Tibial artery (tissue), 4 donors: ENCODE data around the gene FGFBP1.

ENCODE experiments used
- DNase-seq, 2 donors: peaks; one replicate each; pipeline ENCODE4 v3.0.0-alpha.2; 2019
- H3K27ac ChIP-seq, 2 donors: fragments of 200-600 bp; sonication (generic) in 1 of 2; 1 replicate in 1 of 2; 2 replicates in 1 of 2; pipeline ENCODE4 v1.5.1; 2018 to 2019; ENCODE audit warnings: mild to moderate bottlenecking in 1 of 2
- H3K27me3 ChIP-seq, 2 donors: fragments of 200-600 bp; sonication (generic) in 1 of 2; one replicate each; pipeline versions ENCODE4 v1.5.1 to v1.6.0; 2016 to 2019
- H3K36me3 ChIP-seq, 3 donors: fragments of 200-600 bp; sonication (generic) in 2 of 3; one replicate each; pipeline ENCODE4 v1.5.1; 2016 to 2019; ENCODE audit warnings: mild to moderate bottlenecking in 2 of 3
- H3K4me1 ChIP-seq, 4 donors: fragments of 200-600 bp; sonication (generic) in 2 of 4; 1 replicate in 3 of 4; 2 replicates in 1 of 4; pipeline ENCODE4 v1.5.1; 2016 to 2019
- H3K4me3 ChIP-seq, 2 donors: fragments of 200-600 bp; sonication (generic) in 1 of 2; 1 replicate in 1 of 2; 2 replicates in 1 of 2; pipeline ENCODE4 v1.5.1; 2018 to 2019; ENCODE audit warnings: mild to moderate bottlenecking in 2 of 2
- H3K9me3 ChIP-seq, 3 donors: fragments of 200-600 bp; sonication (generic) in 1 of 3; one replicate each; pipeline ENCODE4 v1.5.1; 2016 to 2019
- intact Hi-C: fragments of 100-400 bp; cut with DNase I; formaldehyde crosslinking; loops from one replicate; pipeline ENCODE4 v1.15.0; 2023; ENCODE audit warnings: low total_unique reads
- TF ChIP-seq, protein P1 (sequence below), 2 experiments: fragments of 200-600 bp in 1 of 2; fragments of 450-650 bp in 1 of 2; IDR thresholded peaks; one replicate each; pipeline ENCODE4 v1.5.1; 2017 to 2019; ENCODE audit warnings: antibody characterized with exemption in 2 of 2, mild to moderate bottlenecking in 1 of 2, moderate library complexity in 1 of 2

FGFBP1 gene

DNA sequence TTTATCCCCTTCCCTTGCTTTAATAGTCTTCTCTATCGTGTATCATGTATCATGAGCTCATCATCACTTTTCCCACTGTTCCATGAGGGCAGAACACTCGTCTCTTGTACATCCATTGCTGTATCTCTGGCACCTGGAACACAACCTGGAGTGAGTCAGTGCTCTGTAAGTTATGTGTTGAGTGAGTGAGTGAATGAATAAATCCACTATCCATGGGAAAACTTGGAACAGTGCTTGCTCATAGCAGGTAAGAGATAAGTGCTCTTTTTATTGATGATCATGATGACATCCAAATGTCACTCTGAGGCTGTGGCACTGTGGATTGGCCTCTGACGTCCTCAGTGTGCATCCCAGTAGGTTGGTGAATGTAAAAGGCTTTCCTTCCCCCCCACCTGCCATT, 4.3 kb downstream of the FGFBP1 start:
- Histone ChIP-seq H3K4me3 (no peak overlapping the region), H3K36me3 (no peaks in the 10 kb centered on the region), H3K27me3 (peaks cover 0 to 4% of the 10 kb centered on the region in 2 donors), H3K27ac (no peak overlapping the region), H3K4me1 (peaks cover 0 to 12% (median 0%) of the 10 kb centered on the region in 4 donors), H3K9me3 (no peaks in the 10 kb centered on the region)
- TF ChIP-seq, protein P1, sequence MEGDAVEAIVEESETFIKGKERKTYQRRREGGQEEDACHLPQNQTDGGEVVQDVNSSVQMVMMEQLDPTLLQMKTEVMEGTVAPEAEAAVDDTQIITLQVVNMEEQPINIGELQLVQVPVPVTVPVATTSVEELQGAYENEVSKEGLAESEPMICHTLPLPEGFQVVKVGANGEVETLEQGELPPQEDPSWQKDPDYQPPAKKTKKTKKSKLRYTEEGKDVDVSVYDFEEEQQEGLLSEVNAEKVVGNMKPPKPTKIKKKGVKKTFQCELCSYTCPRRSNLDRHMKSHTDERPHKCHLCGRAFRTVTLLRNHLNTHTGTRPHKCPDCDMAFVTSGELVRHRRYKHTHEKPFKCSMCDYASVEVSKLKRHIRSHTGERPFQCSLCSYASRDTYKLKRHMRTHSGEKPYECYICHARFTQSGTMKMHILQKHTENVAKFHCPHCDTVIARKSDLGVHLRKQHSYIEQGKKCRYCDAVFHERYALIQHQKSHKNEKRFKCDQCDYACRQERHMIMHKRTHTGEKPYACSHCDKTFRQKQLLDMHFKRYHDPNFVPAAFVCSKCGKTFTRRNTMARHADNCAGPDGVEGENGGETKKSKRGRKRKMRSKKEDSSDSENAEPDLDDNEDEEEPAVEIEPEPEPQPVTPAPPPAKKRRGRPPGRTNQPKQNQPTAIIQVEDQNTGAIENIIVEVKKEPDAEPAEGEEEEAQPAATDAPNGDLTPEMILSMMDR (IDR thresholded peaks at IDR 0.05): no peak
- intact Hi-C loops: no loop called here
- no peak for DNase-seq

DNA sequence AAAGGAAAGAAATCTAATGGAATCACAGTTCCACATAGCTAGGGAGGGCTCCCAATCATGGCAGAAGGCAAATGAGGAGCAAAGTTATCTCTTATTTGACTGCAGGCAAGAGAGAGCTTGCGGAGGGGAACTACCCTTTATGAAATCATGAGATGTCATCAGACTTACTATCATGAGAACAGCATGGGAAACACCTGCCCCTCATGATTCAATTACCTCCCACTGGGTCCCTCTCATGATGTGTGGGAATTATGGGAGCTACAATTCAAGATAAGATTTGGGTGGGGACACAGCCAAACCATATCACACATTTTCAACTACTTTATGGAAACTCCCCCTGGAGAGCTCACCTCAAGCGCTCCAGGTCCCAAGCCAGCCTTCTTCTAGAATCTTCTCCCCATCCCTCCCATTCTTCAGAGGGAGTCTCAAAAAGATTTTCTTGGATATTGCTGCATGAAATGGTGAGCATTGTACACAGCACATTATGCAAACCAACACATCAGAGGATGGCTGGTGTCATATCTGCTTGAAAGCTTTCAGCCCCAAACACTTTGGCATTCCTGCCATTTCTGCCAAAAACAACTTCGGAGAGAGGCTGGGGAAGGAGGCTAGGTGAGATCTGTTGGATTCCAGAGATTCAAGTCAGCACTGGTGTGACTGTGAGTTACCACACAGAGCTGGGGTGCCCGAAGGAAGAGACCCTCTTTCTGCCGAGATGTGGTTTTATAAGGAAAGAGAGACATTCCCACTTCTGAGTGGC, 6.9 kb downstream of the FGFBP1 start:
- no peaks in the 10 kb centered on the region for H3K27me3 ChIP-seq

DNA sequence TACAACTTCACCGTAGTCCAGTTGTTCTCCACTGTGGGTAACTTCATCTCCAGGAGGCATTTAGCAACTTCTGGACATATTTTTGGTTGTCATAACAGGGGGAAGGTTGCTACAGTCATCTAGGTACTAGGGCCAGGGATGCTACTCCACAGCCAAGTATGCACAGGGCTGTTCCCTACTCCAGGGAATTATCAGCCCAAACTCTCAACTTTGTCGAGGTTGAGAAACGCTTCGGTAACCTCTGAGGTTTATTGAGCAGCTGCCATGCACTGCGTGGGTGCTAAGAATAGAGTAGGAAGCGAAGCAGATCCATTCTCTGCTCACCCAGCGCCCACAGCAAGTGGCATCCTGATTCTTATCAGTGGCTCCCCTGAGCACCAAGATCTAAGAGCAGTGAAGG, 8.2 kb downstream of the FGFBP1 start:
- no peak for DNase-seq
- H3K27me3 ChIP-seq: no peaks in the 10 kb centered on the region
- no peaks in the 10 kb centered on the region for H3K9me3 ChIP-seq
- TF ChIP-seq, protein P1 (IDR thresholded peaks at IDR 0.05): no peak
- no peak overlapping the region for H3K27ac ChIP-seq
- no peak overlapping the region for H3K4me3 ChIP-seq
- intact Hi-C loops: no loop called here
- H3K36me3 ChIP-seq: no peaks in the 10 kb centered on the region
- peaks cover 0 to 4% (median 0%) of the 10 kb centered on the region in 4 donors for H3K4me1 ChIP-seq

More for the DNA sequence above, 6.9 kb downstream of the FGFBP1 start:
- H3K27ac ChIP-seq: no peak overlapping the region
- no peaks in the 10 kb centered on the region for H3K9me3 ChIP-seq
- H3K36me3 ChIP-seq: no peaks in the 10 kb centered on the region
- H3K4me1 ChIP-seq: peaks cover 0 to 12% (median 0%) of the 10 kb centered on the region in 4 donors
- intact Hi-C loops: no loop called here
- no peak overlapping the region for H3K4me3 ChIP-seq
- TF ChIP-seq, protein P1 (IDR thresholded peaks at IDR 0.05): no peak
- DNase-seq: no peak

DNA sequence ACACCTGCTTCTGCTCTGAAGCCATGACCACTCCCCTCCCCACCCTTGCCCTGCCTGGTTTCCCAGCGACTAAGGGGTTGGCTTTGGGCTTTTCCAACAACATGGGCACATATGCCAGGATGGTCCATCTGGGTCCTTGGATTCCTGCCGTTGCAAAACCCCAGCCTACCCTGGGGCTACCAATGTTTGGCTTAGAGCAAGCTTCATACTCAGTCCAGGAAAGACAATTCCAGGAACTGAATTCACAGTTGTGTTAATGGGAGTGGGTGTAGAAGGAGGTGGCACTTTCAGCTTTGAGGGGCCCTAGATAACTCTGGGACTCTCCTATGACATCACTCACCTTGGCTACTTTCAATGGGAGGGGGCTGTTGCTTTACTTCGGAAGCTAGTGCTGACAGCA, 9.0 kb downstream of the FGFBP1 start:
- DNase-seq: no peak
- Histone ChIP-seq H3K36me3 (no peaks in the 10 kb centered on the region), H3K27me3 (no peaks in the 10 kb centered on the region), H3K9me3 (no peaks in the 10 kb centered on the region), H3K4me3 (no peak overlapping the region), H3K4me1 (no peaks in the 10 kb centered on the region), H3K27ac (no peak overlapping the region)
- TF ChIP-seq, protein P1 (IDR thresholded peaks at IDR 0.05): no peak
- intact Hi-C loops: no loop called here

DNA sequence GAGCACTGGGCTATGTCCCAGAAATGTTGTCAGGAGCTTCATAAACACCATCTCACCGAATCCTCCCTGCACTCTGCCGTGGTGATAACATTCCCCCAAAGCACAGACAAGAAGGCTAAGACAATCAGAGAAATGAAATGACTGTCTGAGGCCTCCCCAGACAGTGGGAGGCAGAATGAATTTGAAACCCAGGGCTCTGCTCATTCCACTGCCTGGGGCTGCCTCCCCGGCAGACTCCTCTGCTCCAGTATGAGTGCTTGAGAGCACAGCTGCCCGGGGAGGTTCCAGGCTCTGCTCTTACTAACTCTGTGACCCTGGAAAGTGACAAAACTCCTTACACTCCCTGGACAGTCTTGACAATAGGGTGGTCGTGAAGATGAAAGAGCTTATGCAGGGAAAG, 9.7 kb downstream of the FGFBP1 start:
- H3K4me3 ChIP-seq: no peak overlapping the region
- H3K27me3 ChIP-seq: no peaks in the 10 kb centered on the region
- intact Hi-C loops: no loop called here
- no peak overlapping the region for H3K27ac ChIP-seq
- no peak for DNase-seq
- no peaks in the 10 kb centered on the region for H3K36me3 ChIP-seq
- no peaks in the 10 kb centered on the region for H3K9me3 ChIP-seq
- TF ChIP-seq, protein P1 (IDR thresholded peaks at IDR 0.05): no peak
- H3K4me1 ChIP-seq: no peaks in the 10 kb centered on the region
